ENCODE results near the gene PTPRN2. TPM values are rescaled to one million over a fixed set of nuclear protein-coding genes. Genes with fewer than 3 reads are reported as not detected.

Gene PTPRN2
- total RNA-seq, 1 experiment from 2014 or later = 1.1 TPM

DNA sequence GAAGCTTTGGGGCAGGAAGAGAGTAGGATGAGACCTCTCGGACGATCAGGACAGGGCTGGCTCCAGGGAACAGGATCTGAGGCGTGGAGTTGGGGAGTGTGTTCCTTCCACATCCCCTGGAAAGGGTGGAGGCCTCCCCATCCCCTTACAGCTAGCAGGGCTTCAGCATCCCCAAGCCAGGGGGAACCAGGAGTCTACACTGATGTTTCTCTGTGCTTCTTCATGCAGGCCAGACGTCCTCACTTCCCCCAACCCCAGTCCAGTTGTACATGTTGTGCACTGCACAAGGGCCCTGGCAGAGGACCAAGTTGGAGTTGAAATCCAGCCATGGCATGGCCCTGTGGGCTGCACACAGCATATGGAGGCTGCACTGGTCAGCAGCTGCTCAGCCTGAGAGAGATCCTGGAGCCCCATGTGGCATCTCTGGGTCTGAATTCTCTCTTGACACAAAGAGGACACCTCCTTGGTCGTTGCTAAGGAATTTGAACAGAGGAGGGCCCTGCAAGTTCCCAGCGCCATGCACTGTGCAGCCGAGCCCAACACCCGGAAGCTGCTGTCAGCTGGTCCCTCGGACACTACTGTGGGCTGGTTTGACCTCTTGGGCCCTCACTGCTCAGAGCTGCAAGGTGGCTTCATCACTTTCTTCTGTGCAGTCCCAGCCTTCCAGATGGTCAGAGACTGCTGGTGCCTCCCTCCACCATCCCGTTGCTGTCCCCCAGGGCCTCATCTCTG is 1069.7 kb downstream of the PTPRN2 start:
- Histone ChIP-seq H3K4me1 (ENCODE audit: control insufficient read depth, insufficient read depth, low read length) (no peaks in the 10 kb centered on the region; the same call in 1 of the 2 replicates), H3K4me3 (ENCODE audit: low read depth in 2 of 2, low read length in 2 of 2) (no peak overlapping the region), H3K36me3 (ENCODE audit: control insufficient read depth, insufficient read depth, low read length) (no peaks in the 10 kb centered on the region), H3K27me3 (ENCODE audit: control insufficient read depth, insufficient read depth, low read length) (no peaks in the 10 kb centered on the region), H3K27ac (ENCODE audit: low read length) (no peak overlapping the region), H3K9me3 (ENCODE audit: control insufficient read depth, insufficient read depth, low read depth, low read length) (no peaks in the 10 kb centered on the region)
- no TSS peak for BruUV-seq (replicated peaks)
- intact Hi-C loops (cut with micrococcal nuclease; ENCODE audit: unreplicated experiment) = no loop called here
- TF ChIP-seq, protein P1, sequence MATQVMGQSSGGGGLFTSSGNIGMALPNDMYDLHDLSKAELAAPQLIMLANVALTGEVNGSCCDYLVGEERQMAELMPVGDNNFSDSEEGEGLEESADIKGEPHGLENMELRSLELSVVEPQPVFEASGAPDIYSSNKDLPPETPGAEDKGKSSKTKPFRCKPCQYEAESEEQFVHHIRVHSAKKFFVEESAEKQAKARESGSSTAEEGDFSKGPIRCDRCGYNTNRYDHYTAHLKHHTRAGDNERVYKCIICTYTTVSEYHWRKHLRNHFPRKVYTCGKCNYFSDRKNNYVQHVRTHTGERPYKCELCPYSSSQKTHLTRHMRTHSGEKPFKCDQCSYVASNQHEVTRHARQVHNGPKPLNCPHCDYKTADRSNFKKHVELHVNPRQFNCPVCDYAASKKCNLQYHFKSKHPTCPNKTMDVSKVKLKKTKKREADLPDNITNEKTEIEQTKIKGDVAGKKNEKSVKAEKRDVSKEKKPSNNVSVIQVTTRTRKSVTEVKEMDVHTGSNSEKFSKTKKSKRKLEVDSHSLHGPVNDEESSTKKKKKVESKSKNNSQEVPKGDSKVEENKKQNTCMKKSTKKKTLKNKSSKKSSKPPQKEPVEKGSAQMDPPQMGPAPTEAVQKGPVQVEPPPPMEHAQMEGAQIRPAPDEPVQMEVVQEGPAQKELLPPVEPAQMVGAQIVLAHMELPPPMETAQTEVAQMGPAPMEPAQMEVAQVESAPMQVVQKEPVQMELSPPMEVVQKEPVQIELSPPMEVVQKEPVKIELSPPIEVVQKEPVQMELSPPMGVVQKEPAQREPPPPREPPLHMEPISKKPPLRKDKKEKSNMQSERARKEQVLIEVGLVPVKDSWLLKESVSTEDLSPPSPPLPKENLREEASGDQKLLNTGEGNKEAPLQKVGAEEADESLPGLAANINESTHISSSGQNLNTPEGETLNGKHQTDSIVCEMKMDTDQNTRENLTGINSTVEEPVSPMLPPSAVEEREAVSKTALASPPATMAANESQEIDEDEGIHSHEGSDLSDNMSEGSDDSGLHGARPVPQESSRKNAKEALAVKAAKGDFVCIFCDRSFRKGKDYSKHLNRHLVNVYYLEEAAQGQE (IDR thresholded peaks at IDR 0.05; ENCODE audit: insufficient read depth in 1 of 2, low read depth in 2 of 2, low read length in 1 of 2) = no peak
- TF ChIP-seq POLR2AphosphoS5 (IDR thresholded peaks at IDR 0.05; ENCODE audit: low read depth, low read length) (no peak), SIN3A (IDR thresholded peaks at IDR 0.05; ENCODE audit: borderline replicate concordance, insufficient read depth, low read depth, low read length) (no peak), CTCF (IDR thresholded peaks at IDR 0.05) (no peak), TCF7L2 (IDR thresholded peaks at IDR 0.05; ENCODE audit: low read depth, low read length) (no peak)
- ATAC-seq = no peak
- DNase-seq (ENCODE audit: low read depth, low spot score) = no peak
- CTCF ChIA-PET = no interaction called here
- in situ Hi-C loops (cut with HindIII; ENCODE audit: low pct_unique_long_range_greater_than_20kb, low sequenced_read_pairs) = no loop called here
- POLR2A ChIA-PET = no interaction called here

DNA sequence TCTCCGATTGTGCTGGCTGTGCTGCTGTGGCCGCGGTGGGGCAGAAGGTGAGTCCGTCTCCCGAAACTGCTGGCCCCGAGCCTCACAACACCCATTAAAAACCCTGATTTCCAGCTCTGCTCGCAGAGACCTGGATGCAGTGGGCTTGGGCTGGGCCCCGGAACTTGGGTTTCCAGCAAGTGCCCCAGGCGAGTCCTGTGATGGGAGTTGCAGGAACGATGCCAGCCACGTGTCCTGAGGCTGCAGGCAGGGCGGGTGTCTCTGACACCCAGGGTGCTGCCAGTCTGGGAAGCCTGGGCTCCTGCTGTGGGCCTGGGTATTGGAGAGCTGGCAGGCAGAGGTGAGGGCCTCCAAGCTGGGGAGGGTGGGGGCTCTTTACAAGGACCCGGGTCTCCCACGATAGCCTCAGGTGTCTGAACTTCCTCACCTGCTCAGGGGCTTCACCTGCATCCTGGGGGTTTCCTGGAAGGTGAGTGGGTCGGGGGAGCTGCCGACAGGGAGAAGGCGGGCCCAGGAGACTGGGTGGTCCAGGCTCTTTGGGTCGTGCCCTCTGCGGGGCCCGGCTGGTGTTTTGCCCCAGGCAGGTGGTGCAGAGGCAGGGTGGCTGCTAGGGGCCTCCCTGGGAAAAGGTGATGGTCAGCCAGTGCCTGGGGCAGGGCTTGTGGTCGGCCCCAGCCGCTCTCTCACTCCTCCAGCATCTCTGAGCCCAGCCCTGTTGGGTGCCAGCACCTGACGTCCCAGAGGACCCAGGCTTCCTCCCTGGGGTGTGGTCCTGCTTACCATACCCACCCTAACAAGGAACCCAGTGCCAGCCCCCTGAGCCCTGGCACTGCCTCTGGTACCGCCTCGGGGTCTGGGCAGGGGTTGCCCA is 1070.5 kb downstream of the PTPRN2 start:
- POLR2A ChIA-PET = no interaction called here
- ATAC-seq (no peak), DNase-seq (ENCODE audit: low read depth, low spot score) (no peak)
- no peaks in the 10 kb centered on the region for H3K9me3 ChIP-seq (ENCODE audit: control insufficient read depth, insufficient read depth, low read depth, low read length)
- H3K4me1 ChIP-seq (ENCODE audit: control insufficient read depth, insufficient read depth, low read length) = no peaks in the 10 kb centered on the region; the same call in 1 of the 2 replicates
- no peaks in the 10 kb centered on the region for H3K36me3 ChIP-seq (ENCODE audit: control insufficient read depth, insufficient read depth, low read length)
- H3K27ac ChIP-seq (ENCODE audit: low read length) = no peak overlapping the region
- BruUV-seq (replicated peaks) = no TSS peak
- TF ChIP-seq POLR2AphosphoS5 (IDR thresholded peaks at IDR 0.05; ENCODE audit: low read depth, low read length) (no peak), SIN3A (IDR thresholded peaks at IDR 0.05; ENCODE audit: borderline replicate concordance, insufficient read depth, low read depth, low read length) (no peak), TCF7L2 (IDR thresholded peaks at IDR 0.05; ENCODE audit: low read depth, low read length) (no peak)
- CTCF ChIA-PET = no interaction called here
- intact Hi-C loops (cut with micrococcal nuclease; ENCODE audit: unreplicated experiment) = no loop called here
- no peak overlapping the region for H3K4me3 ChIP-seq (ENCODE audit: low read depth in 2 of 2, low read length in 2 of 2)
- H3K27me3 ChIP-seq (ENCODE audit: control insufficient read depth, insufficient read depth, low read length) = no peaks in the 10 kb centered on the region
- in situ Hi-C loops (cut with HindIII; ENCODE audit: low pct_unique_long_range_greater_than_20kb, low sequenced_read_pairs) = no loop called here
